Astrocyte of the cerebellum (primary cell): ENCODE results near the gene CIB1.
"Not testable (repeated sequence)": the region's sequence is repeated elsewhere in the genome, so short reads cannot be mapped to it uniquely, and the experiment has no call there.

Source experiments
- DNase-seq: peaks from one replicate; pipeline ENCODE4 v3.0.0-alpha.2; 2011; ENCODE audit warnings: low read depth
- H3K4me3 ChIP-seq: 2 replicates; pipeline ENCODE4 v1.5.1; 2011; ENCODE audit warnings: mild to moderate bottlenecking, low read depth, low read length, moderate library complexity
- CTCF ChIP-seq: IDR thresholded peaks from 2 replicates; pipeline ENCODE4 v1.5.1; 2012; ENCODE audit warnings: low read length, low read depth, moderate library complexity, mild to moderate bottlenecking; ENCODE audit errors: missing control alignments
- in situ Hi-C: cut with HindIII; loops from 2 replicates; pipeline ENCODE4 v1.10.0; 2017; ENCODE audit warnings: low sequenced_read_pairs

Gene CIB1

GRCh38 chr15:90266061-90266431, 32.3 kb upstream of the CIB1 start:
- in situ Hi-C loops: no loop called here
- H3K4me3 ChIP-seq: peak overlapping the region; percentile 71
- no peak for TF ChIP-seq CTCF
- peak; percentile 5 for DNase-seq

GRCh38 chr15:90265271-90266060, 31.7 kb upstream of the CIB1 start, which contains the start of gene NGRN:
Gene NGRN (plus strand): TSS chr15:90265672. CDS start chr15:90265713, 41 bp downstream.
- no peak for TF ChIP-seq CTCF
- DNase-seq: peak; percentile 66
- in situ Hi-C loops: no loop called here
- H3K4me3 ChIP-seq: peak within 1 kb of the TSS; percentile 71

- in situ Hi-C loops: no loop called here
- peak overlapping the region; percentile 71 for H3K4me3 ChIP-seq
- DNase-seq: no peak
- no peak for TF ChIP-seq CTCF
Observed at GRCh38 chr15:90264671-90265070, 30.9 kb upstream of the CIB1 start.

GRCh38 chr15:90262426-90262825, 28.7 kb upstream of the CIB1 start:
- no peak for DNase-seq
- no peak overlapping the region for H3K4me3 ChIP-seq
- in situ Hi-C loops: no loop called here
- TF ChIP-seq CTCF: no peak

GRCh38 chr15:90261811-90262210, 28.1 kb upstream of the CIB1 start:
- DNase-seq: no peak
- no peak for TF ChIP-seq CTCF
- H3K4me3 ChIP-seq: no peak overlapping the region
- in situ Hi-C loops: no loop called here

GRCh38 chr15:90260731-90261130, 27.0 kb upstream of the CIB1 start:
- in situ Hi-C loops, DNase-seq, H3K4me3 ChIP-seq: not testable (repeated sequence)

- DNase-seq: no peak
- no peak overlapping the region for H3K4me3 ChIP-seq
- no peak for TF ChIP-seq CTCF
- in situ Hi-C loops: no loop called here
Observed at GRCh38 chr15:90259524-90259923, 25.8 kb upstream of the CIB1 start.
